ENCODE data around the gene SCAF4. TPM values are rescaled to one million over a fixed set of nuclear protein-coding genes. Genes with fewer than 3 reads are reported as not detected.
"Not testable (repeated sequence)": the region's sequence is repeated elsewhere in the genome, so short reads cannot be mapped to it uniquely, and the experiment has no call there.

Gene SCAF4
- total RNA-seq, 1 donor from 2014 or later, result 49.7 TPM

- H3K4me1 Mint-ChIP-seq (ENCODE audit: unreplicated experiment), result peaks cover 36% of the 10 kb centered on the region
- peaks cover 17% of the 10 kb centered on the region for H3K36me3 Mint-ChIP-seq (ENCODE audit: low read depth, unreplicated experiment)
- no peak overlapping the region for H3K4me3 Mint-ChIP-seq (ENCODE audit: unreplicated experiment)
- no peaks in the 10 kb centered on the region for H3K9me3 Mint-ChIP-seq (ENCODE audit: unreplicated experiment)
- H3K27ac Mint-ChIP-seq (ENCODE audit: unreplicated experiment), result no peak overlapping the region
- no peaks in the 10 kb centered on the region for H3K27me3 Mint-ChIP-seq (ENCODE audit: unreplicated experiment)
- no peak for DNase-seq (ENCODE audit: low spot score)
- TF ChIP-seq, protein P1, sequence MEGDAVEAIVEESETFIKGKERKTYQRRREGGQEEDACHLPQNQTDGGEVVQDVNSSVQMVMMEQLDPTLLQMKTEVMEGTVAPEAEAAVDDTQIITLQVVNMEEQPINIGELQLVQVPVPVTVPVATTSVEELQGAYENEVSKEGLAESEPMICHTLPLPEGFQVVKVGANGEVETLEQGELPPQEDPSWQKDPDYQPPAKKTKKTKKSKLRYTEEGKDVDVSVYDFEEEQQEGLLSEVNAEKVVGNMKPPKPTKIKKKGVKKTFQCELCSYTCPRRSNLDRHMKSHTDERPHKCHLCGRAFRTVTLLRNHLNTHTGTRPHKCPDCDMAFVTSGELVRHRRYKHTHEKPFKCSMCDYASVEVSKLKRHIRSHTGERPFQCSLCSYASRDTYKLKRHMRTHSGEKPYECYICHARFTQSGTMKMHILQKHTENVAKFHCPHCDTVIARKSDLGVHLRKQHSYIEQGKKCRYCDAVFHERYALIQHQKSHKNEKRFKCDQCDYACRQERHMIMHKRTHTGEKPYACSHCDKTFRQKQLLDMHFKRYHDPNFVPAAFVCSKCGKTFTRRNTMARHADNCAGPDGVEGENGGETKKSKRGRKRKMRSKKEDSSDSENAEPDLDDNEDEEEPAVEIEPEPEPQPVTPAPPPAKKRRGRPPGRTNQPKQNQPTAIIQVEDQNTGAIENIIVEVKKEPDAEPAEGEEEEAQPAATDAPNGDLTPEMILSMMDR (IDR thresholded peaks at IDR 0.05; ENCODE audit: unreplicated experiment), result no peak
Measured at GRCh38 chr21:31666445-31667010, 65.4 kb downstream of the SCAF4 start.

- H3K9me3 Mint-ChIP-seq (ENCODE audit: unreplicated experiment); H3K27ac Mint-ChIP-seq (ENCODE audit: unreplicated experiment); H3K4me3 Mint-ChIP-seq (ENCODE audit: unreplicated experiment); DNase-seq (ENCODE audit: low spot score); H3K27me3 Mint-ChIP-seq (ENCODE audit: unreplicated experiment): not testable (repeated sequence)
- Mint-ChIP-seq H3K36me3 (ENCODE audit: low read depth, unreplicated experiment) (peaks cover 14% of the 10 kb centered on the region), H3K4me1 (ENCODE audit: unreplicated experiment) (peaks cover 33% of the 10 kb centered on the region)
Measured at GRCh38 chr21:31665869-31666268, 66.0 kb downstream of the SCAF4 start.

- Mint-ChIP-seq H3K27me3 (ENCODE audit: unreplicated experiment) (no peaks in the 10 kb centered on the region), H3K4me1 (ENCODE audit: unreplicated experiment) (peaks cover 32% of the 10 kb centered on the region), H3K9me3 (ENCODE audit: unreplicated experiment) (no peaks in the 10 kb centered on the region), H3K27ac (ENCODE audit: unreplicated experiment) (no peak overlapping the region), H3K4me3 (ENCODE audit: unreplicated experiment) (no peak overlapping the region), H3K36me3 (ENCODE audit: low read depth, unreplicated experiment) (peaks cover 14% of the 10 kb centered on the region)
- TF ChIP-seq, protein P1 (IDR thresholded peaks at IDR 0.05; ENCODE audit: unreplicated experiment), result no peak
- DNase-seq (ENCODE audit: low spot score), result peak; percentile 7
Measured at GRCh38 chr21:31665397-31665796, 66.5 kb downstream of the SCAF4 start.

- Mint-ChIP-seq H3K9me3 (ENCODE audit: unreplicated experiment) (no peaks in the 10 kb centered on the region), H3K27me3 (ENCODE audit: unreplicated experiment) (no peaks in the 10 kb centered on the region), H3K4me3 (ENCODE audit: unreplicated experiment) (no peak overlapping the region), H3K4me1 (ENCODE audit: unreplicated experiment) (peaks cover 25% of the 10 kb centered on the region), H3K27ac (ENCODE audit: unreplicated experiment) (no peak overlapping the region), H3K36me3 (ENCODE audit: low read depth, unreplicated experiment) (peaks cover 13% of the 10 kb centered on the region)
- DNase-seq (ENCODE audit: low spot score), result no peak
- TF ChIP-seq, protein P1 (IDR thresholded peaks at IDR 0.05; ENCODE audit: unreplicated experiment), result no peak
Measured at GRCh38 chr21:31663584-31664249, 68.2 kb downstream of the SCAF4 start.

DNA sequence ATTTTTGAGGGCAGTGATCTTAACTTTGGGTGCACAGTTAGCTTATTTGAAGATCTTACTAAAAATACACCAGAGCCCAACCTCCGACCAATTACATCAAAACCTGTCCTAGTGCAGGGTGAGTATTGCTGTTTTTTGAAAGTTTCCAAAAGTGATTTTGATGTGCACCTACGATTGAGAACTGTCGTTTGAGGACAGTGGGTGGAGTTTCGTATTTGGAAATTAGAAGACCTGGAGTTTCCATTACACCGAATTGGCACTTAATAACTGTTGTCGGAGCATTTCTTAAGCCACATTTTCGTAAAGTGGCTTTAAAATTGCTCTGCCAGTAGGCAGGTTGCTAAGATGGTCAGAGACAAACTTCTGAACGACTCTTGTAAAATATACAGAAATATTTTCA lies 71.3 kb downstream of the SCAF4 start:
- H3K4me3 Mint-ChIP-seq (ENCODE audit: unreplicated experiment), result peak overlapping the region; percentile 95
- H3K27me3 Mint-ChIP-seq (ENCODE audit: unreplicated experiment), result no peaks in the 10 kb centered on the region
- peak overlapping the region; percentile 63 for H3K27ac Mint-ChIP-seq (ENCODE audit: unreplicated experiment)
- no peaks in the 10 kb centered on the region for H3K9me3 Mint-ChIP-seq (ENCODE audit: unreplicated experiment)
- peaks cover 12% of the 10 kb centered on the region for H3K36me3 Mint-ChIP-seq (ENCODE audit: low read depth, unreplicated experiment)
- TF ChIP-seq, protein P1 (IDR thresholded peaks at IDR 0.05; ENCODE audit: unreplicated experiment), result no peak
- DNase-seq (ENCODE audit: low spot score), result no peak
- peaks cover 8% of the 10 kb centered on the region for H3K4me1 Mint-ChIP-seq (ENCODE audit: unreplicated experiment)

Data from endothelial cell (in vitro differentiated cells).